ENCODE data around the gene SMC5.
"Not testable (repeated sequence)": the region's sequence is repeated elsewhere in the genome, so short reads cannot be mapped to it uniquely, and the experiment has no call there.

The SMC5 gene

GRCh38 chr9:70400107-70400892 is 141.5 kb downstream of the SMC5 start:
- Mint-ChIP-seq H3K27ac (peak overlapping the region; percentile 53), H3K4me3 (no peak overlapping the region), H3K36me3 (no peaks in the 10 kb centered on the region), H3K4me1 (peaks cover 58% of the 10 kb centered on the region), H3K9me3 (no peaks in the 10 kb centered on the region)
- DNase-seq (ENCODE audit: low spot score in 2 of 2) = no peak
- peak; percentile 29 for ATAC-seq

GRCh38 chr9:70401241-70401640 is 142.5 kb downstream of the SMC5 start:
- peaks cover 67% of the 10 kb centered on the region for H3K4me1 Mint-ChIP-seq
- H3K9me3 Mint-ChIP-seq, H3K27ac Mint-ChIP-seq: not testable (repeated sequence)

GRCh38 chr9:70402213-70402612 is 143.4 kb downstream of the SMC5 start:
- no peak overlapping the region for H3K27ac Mint-ChIP-seq
- no peak for DNase-seq (ENCODE audit: low spot score in 2 of 2)
- peaks cover 73% of the 10 kb centered on the region for H3K4me1 Mint-ChIP-seq
- ATAC-seq = no peak
- H3K4me3 Mint-ChIP-seq = no peak overlapping the region
- H3K9me3 Mint-ChIP-seq = no peaks in the 10 kb centered on the region
- no peaks in the 10 kb centered on the region for H3K36me3 Mint-ChIP-seq

More at GRCh38 chr9:70401241-70401640, 142.5 kb downstream of the SMC5 start:
- not testable (repeated sequence) for ATAC-seq; H3K4me3 Mint-ChIP-seq; H3K36me3 Mint-ChIP-seq; DNase-seq (ENCODE audit: low spot score in 2 of 2)

- Mint-ChIP-seq H3K4me1 (peaks cover 73% of the 10 kb centered on the region), H3K9me3 (no peaks in the 10 kb centered on the region), H3K27ac (peak overlapping the region; percentile 6), H3K36me3 (no peaks in the 10 kb centered on the region), H3K4me3 (no peak overlapping the region)
- no peak for DNase-seq (ENCODE audit: low spot score in 2 of 2)
- no peak for ATAC-seq
Measured at GRCh38 chr9:70403166-70403565, 144.4 kb downstream of the SMC5 start.

GRCh38 chr9:70403618-70404025 is 144.8 kb downstream of the SMC5 start:
- H3K9me3 Mint-ChIP-seq = no peaks in the 10 kb centered on the region
- peaks cover 74% of the 10 kb centered on the region for H3K4me1 Mint-ChIP-seq
- ATAC-seq = no peak
- peak overlapping the region; percentile 58 for H3K27ac Mint-ChIP-seq
- no peak overlapping the region for H3K4me3 Mint-ChIP-seq
- no peaks in the 10 kb centered on the region for H3K36me3 Mint-ChIP-seq
- no peak for DNase-seq (ENCODE audit: low spot score in 2 of 2)

GRCh38 chr9:70404261-70404660 is 145.5 kb downstream of the SMC5 start:
- Mint-ChIP-seq H3K4me3 (no peak overlapping the region), H3K27ac (peak overlapping the region; percentile 58), H3K36me3 (no peaks in the 10 kb centered on the region), H3K9me3 (no peaks in the 10 kb centered on the region), H3K4me1 (peaks cover 69% of the 10 kb centered on the region)
- DNase-seq (ENCODE audit: low spot score in 2 of 2) (no peak), ATAC-seq (no peak)

Data from stimulated activated effector memory CD8-positive, alpha-beta T cell treated with anti-CD3 and anti-CD28 coated beads, Interleukin-12 subunit alpha, Interleukin-12 subunit beta, amount 100 ng/mL, for 72 hours (primary cell).